HG02970 (cell line): Measurements from ENCODE around the gene TRIM26.
"Not testable (repeated sequence)": the region's sequence is repeated elsewhere in the genome, so short reads cannot be mapped to it uniquely, and the experiment has no call there.

Source experiments
- ATAC-seq: cut with Tn5 transposase; IDR thresholded peaks from one replicate; pipeline ENCODE4 v1.9.1; 2021; ENCODE audit warnings: mild to moderate bottlenecking, moderate library complexity, moderate number of reproducible peaks; ENCODE audit not compliant: unreplicated experiment, low FRiP score

Gene TRIM26

GRCh38 chr6:30212865-30213666 is at the start of gene TRIM26:
Gene TRIM26 (minus strand): TSS chr6:30213406. CDS start chr6:30199103, 14,303 bp downstream.
- peak; percentile 86 for ATAC-seq

GRCh38 chr6:30260036-30260504 is 46.9 kb upstream of the TRIM26 start:
- ATAC-seq, result no peak

GRCh38 chr6:30259140-30260035 is 46.2 kb upstream of the TRIM26 start:
- peak; percentile 79 for ATAC-seq

- ATAC-seq, result no peak
These were observed 45.0 kb upstream of the TRIM26 start for GRCh38 chr6:30258204-30258603.

GRCh38 chr6:30252417-30252816 is 39.2 kb upstream of the TRIM26 start:
- ATAC-seq, result not testable (repeated sequence)

- no peak for ATAC-seq
These were observed 31.4 kb upstream of the TRIM26 start for GRCh38 chr6:30244560-30244959.

- ATAC-seq, result no peak
These were observed 25.1 kb upstream of the TRIM26 start for GRCh38 chr6:30238178-30238795.

- ATAC-seq, result no peak
These were observed 21.1 kb upstream of the TRIM26 start for GRCh38 chr6:30234356-30234755.

GRCh38 chr6:30231067-30231466 is 17.9 kb upstream of the TRIM26 start:
- ATAC-seq, result no peak

GRCh38 chr6:30227763-30228487 is 14.7 kb upstream of the TRIM26 start:
- no peak for ATAC-seq

GRCh38 chr6:30227242-30227722 is 14.1 kb upstream of the TRIM26 start:
- no peak for ATAC-seq

GRCh38 chr6:30223339-30223738 is 10.1 kb upstream of the TRIM26 start:
- ATAC-seq, result no peak

GRCh38 chr6:30221956-30222355 is 8.8 kb upstream of the TRIM26 start:
- ATAC-seq, result not testable (repeated sequence)

- ATAC-seq, result not testable (repeated sequence)
These were observed 8.2 kb upstream of the TRIM26 start for GRCh38 chr6:30221395-30221794.

- no peak for ATAC-seq
These were observed 6.0 kb upstream of the TRIM26 start for GRCh38 chr6:30219244-30219643.

GRCh38 chr6:30216096-30216495 is 2.9 kb upstream of the TRIM26 start:
- no peak for ATAC-seq

- no peak for ATAC-seq
These were observed 1.4 kb upstream of the TRIM26 start for GRCh38 chr6:30214657-30214982.

- ATAC-seq, result peak; percentile 48
These were observed 901 bp upstream of the TRIM26 start for GRCh38 chr6:30213957-30214656.

- no peak for ATAC-seq
These were observed 406 bp upstream of the TRIM26 start for GRCh38 chr6:30213667-30213956.

GRCh38 chr6:30211899-30212298 is 1.3 kb downstream of the TRIM26 start:
- ATAC-seq, result no peak
